Effector memory CD4-positive, alpha-beta T cell (primary cell): ENCODE measurements around the gene DCAF12.
"Not testable (repeated sequence)": the region's sequence is repeated elsewhere in the genome, so short reads cannot be mapped to it uniquely, and the experiment has no call there.

ENCODE experiments used
- DNase-seq, 3 donors: peaks; one replicate each; pipeline ENCODE4 v3.0.0-alpha.2; 2020
- H3K27ac ChIP-seq: 2 replicates; pipeline ENCODE4 v1.7.0; 2013; ENCODE audit warnings: mild to moderate bottlenecking, low read length, moderate library complexity; ENCODE audit not compliant: insufficient read depth, poor library complexity, severe bottlenecking
- H3K27me3 ChIP-seq: replicated peaks from 2 replicates; pipeline ENCODE4 v1.7.0; 2013; ENCODE audit warnings: mild to moderate bottlenecking, low read length; ENCODE audit not compliant: insufficient read depth, control insufficient read depth, poor library complexity, severe bottlenecking
- H3K36me3 ChIP-seq: 2 replicates; pipeline ENCODE4 v1.7.0; 2013; ENCODE audit warnings: mild to moderate bottlenecking, low read length, moderate library complexity; ENCODE audit not compliant: control insufficient read depth, insufficient read depth
- H3K4me1 ChIP-seq: 2 replicates; pipeline ENCODE4 v1.7.0; 2013; ENCODE audit warnings: low read length, mild to moderate bottlenecking; ENCODE audit not compliant: control insufficient read depth, insufficient read depth, poor library complexity, severe bottlenecking
- H3K4me3 ChIP-seq: 2 replicates; pipeline ENCODE4 v1.7.0; 2013; ENCODE audit warnings: low read length, low read depth, mild to moderate bottlenecking; ENCODE audit not compliant: insufficient read depth, poor library complexity, severe bottlenecking
- H3K9me3 ChIP-seq: 2 replicates; pipeline ENCODE4 v1.7.0; 2013; ENCODE audit warnings: mild to moderate bottlenecking, low read length, moderate library complexity; ENCODE audit not compliant: control insufficient read depth

DCAF12 gene

GRCh38 chr9:34047864-34048726, 78.4 kb downstream of the DCAF12 start:
- Histone ChIP-seq H3K36me3 (no peaks in the 10 kb centered on the region), H3K27ac (peak overlapping the region; percentile 95), H3K9me3 (no peaks in the 10 kb centered on the region), H3K4me1 (peaks cover 22% of the 10 kb centered on the region), H3K27me3 (no peaks in the 10 kb centered on the region), H3K4me3 (peak overlapping the region; percentile 95)
- peak; percentile 14 to 42 (median 25) for DNase-seq

DNA sequence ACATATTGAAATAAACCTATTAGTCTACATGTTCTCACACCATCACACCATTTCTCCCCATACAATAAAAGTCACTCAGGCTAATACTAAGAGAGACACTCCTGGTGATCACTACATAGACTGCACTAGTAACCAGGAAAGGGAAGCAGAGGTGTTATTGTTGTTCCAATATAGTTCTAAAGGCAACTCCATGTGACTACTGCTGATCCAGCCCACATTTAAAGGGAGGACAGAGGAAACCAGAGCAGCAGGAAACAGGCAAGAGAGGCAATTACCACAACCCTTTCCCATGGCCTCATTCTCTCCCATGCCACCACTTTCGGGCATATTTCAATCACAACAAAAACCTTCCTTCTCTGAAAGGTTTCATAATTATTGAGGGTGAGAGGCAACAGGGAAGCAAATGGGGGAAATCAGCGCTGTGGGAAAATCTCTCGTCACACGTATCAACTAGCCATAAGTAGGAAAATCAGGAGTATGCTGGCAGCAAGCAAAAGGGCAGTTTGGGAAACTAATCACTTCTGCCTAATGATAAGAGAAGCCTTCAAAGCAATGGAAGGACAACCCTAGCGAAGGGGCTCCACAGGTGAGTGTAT, 79.6 kb downstream of the DCAF12 start:
- Histone ChIP-seq H3K9me3 (no peaks in the 10 kb centered on the region), H3K4me1 (peaks cover 22% of the 10 kb centered on the region), H3K27me3 (no peaks in the 10 kb centered on the region), H3K27ac (no peak overlapping the region), H3K36me3 (no peaks in the 10 kb centered on the region), H3K4me3 (peak overlapping the region; percentile 95)
- no peak for DNase-seq

DNA sequence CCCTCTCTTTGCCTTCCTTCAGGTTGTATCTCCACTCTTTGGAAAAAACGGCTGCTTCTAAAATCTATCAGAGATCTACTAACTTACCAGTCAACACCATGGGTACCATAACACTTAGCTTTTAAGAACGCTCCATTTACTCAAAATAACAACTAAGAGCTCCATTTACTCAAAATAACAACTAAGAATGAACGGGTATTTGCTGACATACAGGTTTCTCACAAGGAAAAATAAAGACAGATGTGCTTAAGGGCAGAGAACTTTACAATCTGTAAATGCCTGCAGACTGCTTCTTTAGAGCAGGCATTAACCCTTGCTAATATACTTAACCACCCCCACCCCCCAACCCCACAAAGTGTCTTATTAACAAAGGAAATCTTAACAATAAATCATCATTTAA, 80.6 kb downstream of the DCAF12 start:
- Histone ChIP-seq H3K4me3 (no peak overlapping the region), H3K27me3 (no peaks in the 10 kb centered on the region), H3K36me3 (no peaks in the 10 kb centered on the region), H3K9me3 (no peaks in the 10 kb centered on the region), H3K27ac (no peak overlapping the region), H3K4me1 (peaks cover 22% of the 10 kb centered on the region)
- no peak for DNase-seq

- H3K36me3 ChIP-seq, H3K4me3 ChIP-seq, DNase-seq: not testable (repeated sequence)
These were observed 84.4 kb downstream of the DCAF12 start for GRCh38 chr9:34042074-34042473.

GRCh38 chr9:34038851-34039250, 87.6 kb downstream of the DCAF12 start:
- H3K27me3 ChIP-seq, H3K4me1 ChIP-seq, H3K27ac ChIP-seq, DNase-seq, H3K36me3 ChIP-seq, H3K4me3 ChIP-seq, H3K9me3 ChIP-seq: not testable (repeated sequence)

More at GRCh38 chr9:34042074-34042473, 84.4 kb downstream of the DCAF12 start:
- H3K27ac ChIP-seq, H3K9me3 ChIP-seq, H3K27me3 ChIP-seq: not testable (repeated sequence)
- peaks cover 11% of the 10 kb centered on the region for H3K4me1 ChIP-seq

GRCh38 chr9:34037626-34038025, 88.9 kb downstream of the DCAF12 start:
- Histone ChIP-seq H3K4me3 (no peak overlapping the region), H3K27ac (no peak overlapping the region), H3K4me1 (no peaks in the 10 kb centered on the region), H3K27me3 (no peaks in the 10 kb centered on the region), H3K36me3 (no peaks in the 10 kb centered on the region), H3K9me3 (no peaks in the 10 kb centered on the region)
- no peak for DNase-seq

GRCh38 chr9:34036625-34037024, 89.9 kb downstream of the DCAF12 start:
- Histone ChIP-seq H3K36me3 (no peaks in the 10 kb centered on the region), H3K9me3 (no peaks in the 10 kb centered on the region), H3K27ac (no peak overlapping the region), H3K27me3 (no peaks in the 10 kb centered on the region), H3K4me1 (no peaks in the 10 kb centered on the region), H3K4me3 (no peak overlapping the region)
- DNase-seq: no peak
